Left lung (tissue), 14 donors: ENCODE measurements around the gene GNAT3. TPM values are rescaled to one million over a fixed set of nuclear protein-coding genes. Genes with fewer than 3 reads are reported as not detected.

Source experiments
- ATAC-seq: fragments of 200-7000 bp; cut with Tn5 transposase; one replicate; pipeline ENCODE4 v1.9.1; 2020; ENCODE audit warnings: moderate library complexity
- DNase-seq, 4 donors: peaks; one replicate each; pipeline ENCODE4 v3.0.0-alpha.2; 2013 to 2020
- H3K27ac ChIP-seq, 2 donors: fragments of 200-600 bp; sonication (generic) in 1 of 2; one replicate each; pipeline versions ENCODE4 v1.5.0 to v1.8.0; 2020 to 2021
- H3K27me3 ChIP-seq, 2 donors: fragments of 200-600 bp; sonication (generic) in 1 of 2; one replicate each; pipeline versions ENCODE4 v1.5.0 to v1.8.0; 2020 to 2021
- H3K36me3 ChIP-seq, 2 donors: fragments of 200-600 bp; sonication (generic) in 1 of 2; one replicate each; pipeline versions ENCODE4 v1.5.0 to v1.8.0; 2020 to 2021
- H3K4me1 ChIP-seq, 2 donors: fragments of 200-600 bp; one replicate each; pipeline ENCODE4 v1.8.0; 2021
- H3K4me3 ChIP-seq, 2 donors: fragments of 200-600 bp; sonication (generic) in 1 of 2; one replicate each; pipeline versions ENCODE4 v1.5.0 to v1.8.0; 2020 to 2021; ENCODE audit warnings: mild to moderate bottlenecking in 1 of 2
- H3K9me3 ChIP-seq, 2 donors: fragments of 200-600 bp; sonication (generic) in 1 of 2; one replicate each; pipeline versions ENCODE4 v1.5.0 to v1.8.0; 2020 to 2021
- intact Hi-C, 2 donors: fragments of 100-400 bp; cut with DNase I; formaldehyde crosslinking; loops; one replicate each; pipeline versions ENCODE4 v1.11.2 to v1.14.2; 2022
- long read RNA-seq, 12 donors: library from polyadenylated mRNA in 2 of 12; unstranded in 2 of 12; transcript quantifications; one replicate each; pipeline ENCODE4 v2.0.0 and lab custom pipeline, GENCODE V29; 2019 to 2026
- polyA plus RNA-seq, 6 donors: library from polyadenylated mRNA; unstranded; fragments of 120-200 nt; gene quantifications; one replicate each; pipeline ENCODE4 v1.2.1, GENCODE V29; 2013; ENCODE audit not compliant: insufficient read length in 6 of 6
- total RNA-seq, 2 donors: library from RNA; stranded (reverse); fragmentation: NEBNext Ultra II Directional; extraction: Animal tissue kit (Norgen Biotek cat#: 25700); gene quantifications; one replicate each; pipeline ENCODE4 v1.2.1, GENCODE V29; 2021
- TF ChIP-seq, protein P1 (sequence below), 2 donors: fragments of 200-600 bp; sonication (generic) in 1 of 2; IDR thresholded peaks; one replicate each; pipeline versions ENCODE4 v1.5.0 to v1.8.0; 2021; ENCODE audit warnings: antibody characterized with exemption in 2 of 2
- donor health status: DM: no; HTN: yes; CAD: no.
- donor health status: DM: no; HTN: no; CAD: no.

GNAT3 gene
- total RNA-seq (not detected), polyA plus RNA-seq (not detected)
- long read RNA-seq, donor 1, partial matches to known transcripts, result 764 of 873 reads
- long read RNA-seq, donor 1, other reads (novel, unspliced or antisense), result 109 of 873 reads
- long read RNA-seq, donor 2, partial matches to known transcripts, result 92 of 103 reads
- long read RNA-seq, donor 2, other reads (novel, unspliced or antisense), result 11 of 103 reads
- long read RNA-seq, donor 3, result 0 reads
- long read RNA-seq, donor 4, result 0 reads
- long read RNA-seq, donor 5, partial matches to known transcripts, result 234 of 263 reads
- long read RNA-seq, donor 5, other reads (novel, unspliced or antisense), result 29 of 263 reads
- long read RNA-seq, donor 6, partial matches to known transcripts, result 122 of 137 reads
- long read RNA-seq, donor 6, other reads (novel, unspliced or antisense), result 15 of 137 reads
- long read RNA-seq, donor 7, result 0 reads
- long read RNA-seq, donor 8, partial matches to known transcripts, result 454 of 475 reads
- long read RNA-seq, donor 8, other reads (novel, unspliced or antisense), result 21 of 475 reads
- long read RNA-seq, donor 9, result 0 reads
- long read RNA-seq, donor 10, result 0 reads
- long read RNA-seq, donor 11, result 0 reads
- long read RNA-seq, donor 12, partial matches to known transcripts, result 188 of 200 reads
- long read RNA-seq, donor 12, other reads (novel, unspliced or antisense), result 12 of 200 reads

DNA sequence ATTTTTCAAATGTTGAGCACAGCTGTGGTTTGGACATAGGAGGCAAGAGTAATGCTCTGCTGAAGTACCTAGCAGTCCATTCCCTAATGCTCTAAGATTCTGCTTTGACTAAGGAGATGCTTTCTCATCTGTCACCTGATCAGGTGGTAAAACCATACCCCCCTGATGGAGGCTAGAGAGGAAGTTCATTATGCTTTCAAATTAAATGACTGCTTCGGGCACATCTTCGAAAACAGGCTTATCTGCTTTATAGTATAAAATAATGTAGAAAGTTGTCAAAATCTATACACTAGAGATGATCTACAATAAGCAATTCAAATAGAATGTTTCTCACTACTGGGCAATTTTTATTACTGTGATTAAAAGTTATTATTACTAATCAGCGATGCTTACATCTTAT, at the start of gene GNAT3:
Gene GNAT3 (minus strand): TSS at position 101 of the 400 bp plus-strand sequence. CDS start 138 bp downstream, outside the sequence.
- DNase-seq, result no peak
- no peak for ATAC-seq
- Histone ChIP-seq H3K27me3 (no peaks in the 10 kb centered on the region), H3K4me3 (no peak within 1 kb of the TSS), H3K27ac (no peak within 1 kb of the TSS), H3K9me3 (no peaks in the 10 kb centered on the region), H3K4me1 (peaks cover 5 to 7% of the 10 kb centered on the region in 2 donors), H3K36me3 (no peaks in the 10 kb centered on the region)
- intact Hi-C loops, result no loop called here
- TF ChIP-seq, protein P1, sequence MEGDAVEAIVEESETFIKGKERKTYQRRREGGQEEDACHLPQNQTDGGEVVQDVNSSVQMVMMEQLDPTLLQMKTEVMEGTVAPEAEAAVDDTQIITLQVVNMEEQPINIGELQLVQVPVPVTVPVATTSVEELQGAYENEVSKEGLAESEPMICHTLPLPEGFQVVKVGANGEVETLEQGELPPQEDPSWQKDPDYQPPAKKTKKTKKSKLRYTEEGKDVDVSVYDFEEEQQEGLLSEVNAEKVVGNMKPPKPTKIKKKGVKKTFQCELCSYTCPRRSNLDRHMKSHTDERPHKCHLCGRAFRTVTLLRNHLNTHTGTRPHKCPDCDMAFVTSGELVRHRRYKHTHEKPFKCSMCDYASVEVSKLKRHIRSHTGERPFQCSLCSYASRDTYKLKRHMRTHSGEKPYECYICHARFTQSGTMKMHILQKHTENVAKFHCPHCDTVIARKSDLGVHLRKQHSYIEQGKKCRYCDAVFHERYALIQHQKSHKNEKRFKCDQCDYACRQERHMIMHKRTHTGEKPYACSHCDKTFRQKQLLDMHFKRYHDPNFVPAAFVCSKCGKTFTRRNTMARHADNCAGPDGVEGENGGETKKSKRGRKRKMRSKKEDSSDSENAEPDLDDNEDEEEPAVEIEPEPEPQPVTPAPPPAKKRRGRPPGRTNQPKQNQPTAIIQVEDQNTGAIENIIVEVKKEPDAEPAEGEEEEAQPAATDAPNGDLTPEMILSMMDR (IDR thresholded peaks at IDR 0.05), result no peak

DNA sequence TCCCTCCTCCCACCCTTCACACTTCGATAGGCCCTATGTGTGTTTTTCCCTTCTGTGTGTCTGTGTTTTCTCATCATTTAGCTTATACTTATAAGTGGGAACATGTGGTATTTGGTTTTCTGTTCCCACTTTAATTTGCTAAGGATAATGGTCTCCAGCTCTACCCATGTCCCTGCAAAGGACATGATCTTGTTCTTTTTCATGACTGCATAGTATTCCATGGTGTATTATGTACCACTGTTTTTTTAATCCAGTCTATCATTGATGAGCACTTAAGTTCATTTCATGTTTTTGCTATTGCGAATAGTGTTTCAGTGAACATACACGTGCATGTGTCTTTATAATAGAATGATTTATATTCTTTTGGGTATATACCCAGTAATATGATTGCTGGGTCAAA, 46.3 kb upstream of the GNAT3 start:
- no peak for ATAC-seq
- TF ChIP-seq, protein P1 (IDR thresholded peaks at IDR 0.05), result no peak
- no peak for DNase-seq
- H3K4me1 ChIP-seq, result no peaks in the 10 kb centered on the region
- H3K9me3 ChIP-seq, result peaks cover 0 to 35% of the 10 kb centered on the region in 2 donors
- intact Hi-C loops, result no loop called here
- no peaks in the 10 kb centered on the region for H3K36me3 ChIP-seq
- H3K27me3 ChIP-seq, result no peaks in the 10 kb centered on the region
- H3K27ac ChIP-seq, result no peak overlapping the region
- H3K4me3 ChIP-seq, result no peak overlapping the region

DNA sequence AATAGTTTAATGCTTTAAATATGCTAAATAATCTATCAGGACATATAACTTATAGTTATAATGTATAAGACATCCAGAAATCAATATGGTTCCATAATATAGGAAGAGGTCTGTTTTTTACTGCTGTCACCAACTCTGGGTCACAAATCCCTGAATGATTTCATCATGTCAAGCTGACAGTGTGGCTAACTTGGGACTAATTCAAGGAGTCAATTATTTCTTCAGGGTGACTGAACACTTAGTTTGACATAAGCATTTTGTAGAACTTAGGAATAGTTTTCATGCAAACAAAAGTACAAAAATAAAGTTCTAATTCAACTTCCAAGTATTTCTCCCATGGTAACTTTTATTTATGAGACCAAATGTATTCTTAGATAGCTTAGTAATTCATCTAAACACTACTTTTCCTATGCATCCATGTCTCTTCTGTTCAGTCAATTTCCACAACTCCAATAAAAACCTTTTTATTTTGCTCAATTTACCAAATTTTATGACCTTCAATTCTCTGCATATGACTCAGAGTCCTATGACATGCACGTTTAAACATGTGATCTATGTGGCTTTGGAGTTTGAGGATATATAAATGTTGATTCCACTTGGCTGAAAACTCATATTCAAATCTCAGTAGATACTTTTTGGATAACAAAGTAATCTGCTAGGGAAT, 40.3 kb upstream of the GNAT3 start:
- DNase-seq, result no peak
- Histone ChIP-seq H3K4me3 (no peak overlapping the region), H3K36me3 (no peaks in the 10 kb centered on the region), H3K27ac (no peak overlapping the region), H3K4me1 (no peaks in the 10 kb centered on the region), H3K27me3 (no peaks in the 10 kb centered on the region), H3K9me3 (no peaks in the 10 kb centered on the region)
- intact Hi-C loops, result no loop called here
- TF ChIP-seq, protein P1 (IDR thresholded peaks at IDR 0.05), result no peak
- ATAC-seq, result no peak

DNA sequence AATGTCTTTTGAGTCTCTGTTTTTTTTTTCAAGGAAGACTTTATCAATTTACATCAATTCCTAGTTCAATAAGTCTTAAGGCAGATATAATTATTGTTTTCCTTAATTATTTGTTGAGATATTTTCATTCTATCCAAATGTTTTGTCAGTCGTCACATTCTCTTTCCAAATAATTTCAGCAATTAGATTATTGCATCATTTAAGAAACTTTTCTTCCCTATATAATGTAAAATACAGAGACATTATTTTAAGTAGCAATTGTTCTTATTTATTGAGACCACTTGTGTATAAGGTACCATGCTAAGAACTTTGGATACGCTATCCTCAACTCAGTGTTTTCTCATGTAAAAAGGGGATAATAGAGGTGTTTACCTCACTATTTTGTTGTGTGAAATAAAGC, 38.1 kb upstream of the GNAT3 start:
- ATAC-seq (no peak), DNase-seq (no peak)
- H3K27me3 ChIP-seq, result no peaks in the 10 kb centered on the region
- intact Hi-C loops, result no loop called here
- H3K9me3 ChIP-seq, result peaks cover 0 to 16% of the 10 kb centered on the region in 2 donors
- H3K4me1 ChIP-seq, result no peaks in the 10 kb centered on the region
- no peak overlapping the region for H3K27ac ChIP-seq
- H3K4me3 ChIP-seq, result no peak overlapping the region
- TF ChIP-seq, protein P1 (IDR thresholded peaks at IDR 0.05), result no peak
- H3K36me3 ChIP-seq, result no peaks in the 10 kb centered on the region
